ENCODE data around the gene ATXN2. TPM values are rescaled to one million over a fixed set of nuclear protein-coding genes. Genes with fewer than 3 reads are reported as not detected.

Gene ATXN2
- total RNA-seq, 4 donors from 2014 or later, result 63.1 to 102 (median 63.8) TPM

GRCh38 chr12:111417784-111418593, 181.1 kb downstream of the ATXN2 start:
- Histone ChIP-seq H3K4me1 (peaks cover 3 to 13% of the 10 kb centered on the region in 2 donors), H3K36me3 (peaks cover 10 to 11% of the 10 kb centered on the region in 2 donors), H3K9me3 (no peaks in the 10 kb centered on the region), H3K27ac (no peak overlapping the region), H3K27me3 (no peaks in the 10 kb centered on the region), H3K4me3 (replicated peaks in 1 of 3) (no peak overlapping the region)
- WGBS, 2 donors, result 94 to 95% methylated on average over 34 to 49 of the region's 67 CpGs
- DNase-seq, result no peak
- TF ChIP-seq, protein P1, sequence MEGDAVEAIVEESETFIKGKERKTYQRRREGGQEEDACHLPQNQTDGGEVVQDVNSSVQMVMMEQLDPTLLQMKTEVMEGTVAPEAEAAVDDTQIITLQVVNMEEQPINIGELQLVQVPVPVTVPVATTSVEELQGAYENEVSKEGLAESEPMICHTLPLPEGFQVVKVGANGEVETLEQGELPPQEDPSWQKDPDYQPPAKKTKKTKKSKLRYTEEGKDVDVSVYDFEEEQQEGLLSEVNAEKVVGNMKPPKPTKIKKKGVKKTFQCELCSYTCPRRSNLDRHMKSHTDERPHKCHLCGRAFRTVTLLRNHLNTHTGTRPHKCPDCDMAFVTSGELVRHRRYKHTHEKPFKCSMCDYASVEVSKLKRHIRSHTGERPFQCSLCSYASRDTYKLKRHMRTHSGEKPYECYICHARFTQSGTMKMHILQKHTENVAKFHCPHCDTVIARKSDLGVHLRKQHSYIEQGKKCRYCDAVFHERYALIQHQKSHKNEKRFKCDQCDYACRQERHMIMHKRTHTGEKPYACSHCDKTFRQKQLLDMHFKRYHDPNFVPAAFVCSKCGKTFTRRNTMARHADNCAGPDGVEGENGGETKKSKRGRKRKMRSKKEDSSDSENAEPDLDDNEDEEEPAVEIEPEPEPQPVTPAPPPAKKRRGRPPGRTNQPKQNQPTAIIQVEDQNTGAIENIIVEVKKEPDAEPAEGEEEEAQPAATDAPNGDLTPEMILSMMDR (IDR thresholded peaks at IDR 0.05), result no peak
- no peak for TF ChIP-seq POLR2A (IDR thresholded peaks at IDR 0.05)
- intact Hi-C loops (cut with DNase I), result no loop called here

- 90 to 98% methylated on average over 2 of the region's 2 CpGs for WGBS, 2 donors
- peaks cover 8 to 20% of the 10 kb centered on the region in 2 donors for H3K4me1 ChIP-seq
- intact Hi-C loops (cut with DNase I), result no loop called here
- H3K9me3 ChIP-seq, result no peaks in the 10 kb centered on the region
- H3K4me3 ChIP-seq (replicated peaks in 1 of 3), result no peak overlapping the region
- no peak for DNase-seq
- H3K27ac ChIP-seq, result no peak overlapping the region
- no peaks in the 10 kb centered on the region for H3K27me3 ChIP-seq
- peaks cover 10 to 11% of the 10 kb centered on the region in 2 donors for H3K36me3 ChIP-seq
- TF ChIP-seq POLR2A (IDR thresholded peaks at IDR 0.05), result no peak
- TF ChIP-seq, protein P1 (IDR thresholded peaks at IDR 0.05), result no peak
Observed at GRCh38 chr12:111417290-111417689, 181.8 kb downstream of the ATXN2 start.

DNA sequence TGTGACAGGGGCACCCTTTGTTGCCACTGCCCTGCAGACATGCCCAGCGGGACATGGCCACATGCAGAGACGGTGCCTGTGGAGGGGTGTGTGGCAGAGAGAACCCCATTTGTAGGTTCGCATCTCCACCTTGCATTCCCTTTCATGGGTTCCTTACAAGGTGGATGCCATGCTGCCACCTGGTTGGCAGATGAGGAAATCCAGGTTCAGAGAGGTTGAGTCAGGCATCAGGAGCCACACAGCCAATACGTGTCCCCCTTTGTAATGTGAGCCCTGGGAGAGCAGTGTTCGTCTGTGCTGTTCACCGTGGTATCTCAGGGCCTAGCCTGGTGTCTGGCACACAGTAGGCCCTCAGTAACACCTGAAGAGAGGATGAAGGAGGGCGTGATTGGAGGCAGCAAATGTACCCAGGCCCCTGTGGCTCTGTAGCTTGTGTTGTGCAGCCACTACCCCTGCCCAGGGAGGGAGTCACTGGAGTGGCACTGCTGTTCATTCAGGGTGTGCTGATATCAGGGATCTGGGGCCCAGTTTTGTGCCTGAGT, 184.3 kb downstream of the ATXN2 start:
- H3K36me3 ChIP-seq, result peaks cover 10% of the 10 kb centered on the region in 2 donors
- peaks cover 26 to 45% of the 10 kb centered on the region in 2 donors for H3K4me1 ChIP-seq
- no peaks in the 10 kb centered on the region for H3K27me3 ChIP-seq
- TF ChIP-seq, protein P1 (IDR thresholded peaks at IDR 0.05), result no peak
- no peak for TF ChIP-seq POLR2A (IDR thresholded peaks at IDR 0.05)
- intact Hi-C loops (cut with DNase I), result no loop called here
- no peaks in the 10 kb centered on the region for H3K9me3 ChIP-seq
- 72 to 92% methylated on average over 3 to 6 of the region's 7 CpGs for WGBS, 2 donors
- DNase-seq, result no peak
- no peak overlapping the region for H3K4me3 ChIP-seq (replicated peaks in 1 of 3)
- no peak overlapping the region for H3K27ac ChIP-seq

DNA sequence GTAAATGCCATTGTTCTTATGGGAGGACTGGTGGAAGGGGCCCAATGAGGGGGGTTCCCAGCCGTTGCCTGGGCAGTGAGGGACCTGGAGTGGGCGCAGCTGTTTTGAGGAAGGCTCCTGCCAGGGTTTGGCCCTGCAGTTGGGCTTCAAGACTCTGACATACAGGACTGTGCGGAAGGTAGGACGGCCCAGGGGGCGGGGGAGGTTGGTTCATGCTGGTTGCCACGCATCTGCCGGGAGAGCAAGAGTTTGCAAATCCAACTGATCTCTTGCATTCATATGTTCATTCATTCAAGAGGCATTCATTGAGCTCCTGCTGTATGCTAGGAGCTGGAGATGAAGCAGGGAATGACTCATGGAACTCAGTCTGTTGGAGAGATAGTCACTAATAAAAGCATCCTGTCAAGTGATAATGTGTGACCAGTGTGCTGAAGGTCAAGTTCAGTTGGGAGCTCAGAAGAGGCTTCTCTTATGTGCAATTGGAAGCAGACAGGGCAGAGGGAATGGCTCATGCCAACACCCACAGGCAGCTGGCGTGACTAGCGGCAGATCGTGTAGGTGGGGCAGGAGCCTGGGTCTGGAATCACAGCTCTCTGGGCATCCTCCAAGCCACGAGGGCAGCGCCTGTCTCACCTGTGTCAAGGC, 185.6 kb downstream of the ATXN2 start:
- Histone ChIP-seq H3K27me3 (no peaks in the 10 kb centered on the region), H3K27ac (no peak overlapping the region), H3K4me3 (replicated peaks in 1 of 3) (no peak overlapping the region), H3K36me3 (peaks cover 1 to 5% of the 10 kb centered on the region in 2 donors), H3K9me3 (no peaks in the 10 kb centered on the region), H3K4me1 (peaks cover 26 to 57% of the 10 kb centered on the region in 2 donors)
- TF ChIP-seq POLR2A (IDR thresholded peaks at IDR 0.05), result no peak
- TF ChIP-seq, protein P1 (IDR thresholded peaks at IDR 0.05), result no peak
- intact Hi-C loops (cut with DNase I), result no loop called here
- DNase-seq, result peak; percentile 29 to 45
- 75 to 84% methylated on average over 12 of the region's 12 CpGs for WGBS, 2 donors

Measured in thyroid gland (tissue), 4 donors.